MM.1S (cell line): ENCODE data around the gene CPA3.

Experiments
- EZH2phosphoT487 ChIP-seq: fragments of 300-600 bp; sonication (generic); IDR thresholded peaks from 2 replicates; pipeline ENCODE4 v1.6.1; 2018; ENCODE audit warnings: antibody characterized with exemption, low read length
- TF ChIP-seq, protein P1 (sequence below): fragments of 300-600 bp; sonication (generic); IDR thresholded peaks from 2 replicates; pipeline ENCODE4 v1.5.1; 2016; ENCODE audit warnings: antibody characterized with exemption, low read length, mixed read lengths

DNA sequence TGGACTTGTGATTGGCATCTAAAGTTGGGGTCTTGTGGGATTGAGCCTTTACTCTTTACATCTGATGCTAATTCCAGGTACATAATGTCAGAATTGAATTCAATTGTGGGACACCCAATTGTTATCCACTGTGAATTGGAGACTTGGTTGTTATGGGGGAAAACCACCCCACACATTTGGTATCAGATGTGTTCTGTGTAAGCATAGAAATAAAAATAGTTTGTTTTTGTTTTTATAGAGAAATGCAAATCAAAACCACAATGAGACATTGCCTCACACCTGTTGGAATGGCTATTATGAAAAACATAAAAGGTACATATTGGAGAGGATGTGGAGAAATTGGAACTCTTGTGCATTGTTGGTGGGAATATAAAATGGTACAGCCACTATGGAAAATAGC, 58.5 kb downstream of the CPA3 start:
- TF ChIP-seq, protein P1, sequence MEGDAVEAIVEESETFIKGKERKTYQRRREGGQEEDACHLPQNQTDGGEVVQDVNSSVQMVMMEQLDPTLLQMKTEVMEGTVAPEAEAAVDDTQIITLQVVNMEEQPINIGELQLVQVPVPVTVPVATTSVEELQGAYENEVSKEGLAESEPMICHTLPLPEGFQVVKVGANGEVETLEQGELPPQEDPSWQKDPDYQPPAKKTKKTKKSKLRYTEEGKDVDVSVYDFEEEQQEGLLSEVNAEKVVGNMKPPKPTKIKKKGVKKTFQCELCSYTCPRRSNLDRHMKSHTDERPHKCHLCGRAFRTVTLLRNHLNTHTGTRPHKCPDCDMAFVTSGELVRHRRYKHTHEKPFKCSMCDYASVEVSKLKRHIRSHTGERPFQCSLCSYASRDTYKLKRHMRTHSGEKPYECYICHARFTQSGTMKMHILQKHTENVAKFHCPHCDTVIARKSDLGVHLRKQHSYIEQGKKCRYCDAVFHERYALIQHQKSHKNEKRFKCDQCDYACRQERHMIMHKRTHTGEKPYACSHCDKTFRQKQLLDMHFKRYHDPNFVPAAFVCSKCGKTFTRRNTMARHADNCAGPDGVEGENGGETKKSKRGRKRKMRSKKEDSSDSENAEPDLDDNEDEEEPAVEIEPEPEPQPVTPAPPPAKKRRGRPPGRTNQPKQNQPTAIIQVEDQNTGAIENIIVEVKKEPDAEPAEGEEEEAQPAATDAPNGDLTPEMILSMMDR: no peak
- TF ChIP-seq EZH2phosphoT487: no peak
